Smooth muscle cell (in vitro differentiated cells): ENCODE data around the gene TMEM63B. TPM values are rescaled to one million over a fixed set of nuclear protein-coding genes. Genes with fewer than 3 reads are reported as not detected.

Experiments used
- DNase-seq: peaks from one replicate; lab custom pipeline; 2025; ENCODE audit not compliant: unreplicated experiment; lab: John Stamatoyannopoulos, UW
- H2AFZ ChIP-seq: fragments of 200-600 bp; sonication (generic); 2 replicates; pipeline ENCODE4 v1.6.0; 2016; ENCODE audit warnings: antibody characterized with exemption, low read depth, mild to moderate bottlenecking
- H3F3A ChIP-seq: fragments of 200-600 bp; sonication (generic); 2 replicates; pipeline ENCODE4 v1.6.0; 2017; ENCODE audit warnings: antibody characterized with exemption, low read depth
- H3K27ac ChIP-seq: fragments of 200-600 bp; sonication (generic); 2 replicates; pipeline ENCODE4 v1.5.1; 2016; ENCODE audit warnings: low read depth, mild to moderate bottlenecking
- H3K27me3 ChIP-seq: fragments of 200-600 bp; sonication (generic); 2 replicates; pipeline ENCODE4 v1.6.1; 2016; ENCODE audit warnings: low read depth, mild to moderate bottlenecking
- H3K36me3 ChIP-seq: fragments of 200-600 bp; sonication (generic); 2 replicates; pipeline ENCODE4 v1.5.1; 2016; ENCODE audit warnings: low read depth
- H3K4me1 ChIP-seq: fragments of 200-600 bp; sonication (generic); 2 replicates; pipeline ENCODE4 v1.5.1; 2016; ENCODE audit warnings: low read depth
- H3K4me2 ChIP-seq: fragments of 200-600 bp; sonication (generic); 2 replicates; pipeline ENCODE4 v1.6.0; 2016; ENCODE audit warnings: mild to moderate bottlenecking
- H3K4me3 ChIP-seq: fragments of 200-600 bp; sonication (generic); 2 replicates; pipeline ENCODE4 v1.5.1; 2016; ENCODE audit warnings: mild to moderate bottlenecking
- H3K79me2 ChIP-seq: fragments of 200-600 bp; sonication (generic); 2 replicates; pipeline ENCODE4 v1.6.0; 2016; ENCODE audit warnings: low read depth, mild to moderate bottlenecking
- H3K9ac ChIP-seq: fragments of 200-600 bp; sonication (generic); 2 replicates; pipeline ENCODE4 v1.6.0; 2016; ENCODE audit warnings: low read depth
- H3K9me3 ChIP-seq: fragments of 200-600 bp; sonication (generic); replicated peaks from 2 replicates; pipeline ENCODE4 v1.5.1; 2016; ENCODE audit warnings: low read depth
- H4K20me1 ChIP-seq: fragments of 200-600 bp; sonication (generic); 2 replicates; pipeline ENCODE4 v1.6.0; 2016; ENCODE audit warnings: low read depth
- CTCF ChIP-seq: fragments of 200-600 bp; sonication (generic); IDR thresholded peaks from 2 replicates; pipeline ENCODE4 v1.5.1; 2017; ENCODE audit warnings: borderline replicate concordance, mild to moderate bottlenecking, antibody characterized with exemption; ENCODE audit not compliant: insufficient read depth, poor library complexity, severe bottlenecking
- WGBS: methylation state at CpG from one replicate; pipeline ENCODE4 v1.1.7; 2016; ENCODE audit warnings: low lambda C conversion rate; 5-methylcytosine and 5-hydroxymethylcytosine counted together
- polyA plus RNA-seq: library from polyadenylated mRNA; unstranded; fragments of >200 nt; fragmentation: Nextera tagmentation; extraction: Ambion mirVana; gene quantifications from 2 replicates; pipeline ENCODE4 v1.2.1, GENCODE V29; 2016
- total RNA-seq: library from RNA; depleted of rRNA; stranded (reverse); fragments of >200 nt; gene quantifications from 2 replicates; pipeline ENCODE4 v1.2.3, GENCODE V29; 2014

TMEM63B gene
- total and polyA plus RNA-seq, 2 experiments from 2014 or later = 10.8 to 21.2 TPM

GRCh38 chr6:44198684-44199083 lies 71.3 kb downstream of the TMEM63B start:
- DNase-seq = no peak
- Histone ChIP-seq H3K4me2 (no peak overlapping the region), H3K27me3 (peaks cover 6% of the 10 kb centered on the region), H2AFZ (no peak overlapping the region), H3K79me2 (no peaks in the 10 kb centered on the region), H3K27ac (no peak overlapping the region), H3K4me3 (no peak overlapping the region), H3K4me1 (peaks cover 14% of the 10 kb centered on the region), H3F3A (no peaks in the 10 kb centered on the region), H3K9ac (no peak overlapping the region), H3K9me3 (no peaks in the 10 kb centered on the region), H3K36me3 (no peaks in the 10 kb centered on the region), H4K20me1 (no peaks in the 10 kb centered on the region)
- TF ChIP-seq CTCF = no peak
- WGBS = 93% methylated on average over 3 of the region's 3 CpGs

GRCh38 chr6:44199883-44200282 lies 72.5 kb downstream of the TMEM63B start:
- Histone ChIP-seq H3K27me3 (no peaks in the 10 kb centered on the region), H3K9me3 (no peaks in the 10 kb centered on the region), H3K36me3 (no peaks in the 10 kb centered on the region), H2AFZ (no peak overlapping the region), H3K4me3 (no peak overlapping the region), H4K20me1 (no peaks in the 10 kb centered on the region), H3K4me2 (no peak overlapping the region), H3K4me1 (peaks cover 14% of the 10 kb centered on the region), H3K79me2 (no peaks in the 10 kb centered on the region), H3K27ac (no peak overlapping the region), H3K9ac (no peak overlapping the region), H3F3A (no peaks in the 10 kb centered on the region)
- TF ChIP-seq CTCF = no peak
- DNase-seq = no peak
- WGBS = 97% methylated on average over 4 of the region's 4 CpGs

GRCh38 chr6:44201200-44201599 lies 73.8 kb downstream of the TMEM63B start:
- H3K4me1 ChIP-seq = peaks cover 14% of the 10 kb centered on the region
- no peaks in the 10 kb centered on the region for H3K27me3 ChIP-seq
- H4K20me1 ChIP-seq = no peaks in the 10 kb centered on the region
- no peaks in the 10 kb centered on the region for H3K36me3 ChIP-seq
- H3K4me2 ChIP-seq = no peak overlapping the region
- H3K9ac ChIP-seq = no peak overlapping the region
- no peak overlapping the region for H3K27ac ChIP-seq
- no peak for DNase-seq
- no peak for TF ChIP-seq CTCF
- no peaks in the 10 kb centered on the region for H3F3A ChIP-seq
- H3K9me3 ChIP-seq = no peaks in the 10 kb centered on the region
- no peaks in the 10 kb centered on the region for H3K79me2 ChIP-seq
- 93% methylated on average over 3 of the region's 3 CpGs for WGBS
- H2AFZ ChIP-seq = no peak overlapping the region
- no peak overlapping the region for H3K4me3 ChIP-seq

- DNase-seq = no peak
- H3K4me1 ChIP-seq = peaks cover 20% of the 10 kb centered on the region
- H3K9me3 ChIP-seq = no peaks in the 10 kb centered on the region
- no peaks in the 10 kb centered on the region for H3K27me3 ChIP-seq
- H3K36me3 ChIP-seq = no peaks in the 10 kb centered on the region
- no peak for TF ChIP-seq CTCF
- H3K4me3 ChIP-seq = no peak overlapping the region
- no peaks in the 10 kb centered on the region for H3K79me2 ChIP-seq
- H4K20me1 ChIP-seq = no peaks in the 10 kb centered on the region
- H3F3A ChIP-seq = no peaks in the 10 kb centered on the region
- H3K9ac ChIP-seq = no peak overlapping the region
- no peak overlapping the region for H2AFZ ChIP-seq
- WGBS = 72% methylated on average over 11 of the region's 11 CpGs
- no peak overlapping the region for H3K27ac ChIP-seq
- no peak overlapping the region for H3K4me2 ChIP-seq
Observed at GRCh38 chr6:44201638-44202303, 74.4 kb downstream of the TMEM63B start.
